ENCODE measurements around the gene AKR1E2.
"Not testable (repeated sequence)": the region's sequence is repeated elsewhere in the genome, so short reads cannot be mapped to it uniquely, and the experiment has no call there.

Gene AKR1E2

GRCh38 chr10:4812046-4812445 is 14.0 kb upstream of the AKR1E2 start:
- DNase-seq (ENCODE audit: insufficient read length, low spot score), result no peak
- no peak for TF ChIP-seq CTCF (IDR thresholded peaks at IDR 0.05; ENCODE audit: insufficient read depth, missing control alignments)
- no peak for FAIRE-seq

DNA sequence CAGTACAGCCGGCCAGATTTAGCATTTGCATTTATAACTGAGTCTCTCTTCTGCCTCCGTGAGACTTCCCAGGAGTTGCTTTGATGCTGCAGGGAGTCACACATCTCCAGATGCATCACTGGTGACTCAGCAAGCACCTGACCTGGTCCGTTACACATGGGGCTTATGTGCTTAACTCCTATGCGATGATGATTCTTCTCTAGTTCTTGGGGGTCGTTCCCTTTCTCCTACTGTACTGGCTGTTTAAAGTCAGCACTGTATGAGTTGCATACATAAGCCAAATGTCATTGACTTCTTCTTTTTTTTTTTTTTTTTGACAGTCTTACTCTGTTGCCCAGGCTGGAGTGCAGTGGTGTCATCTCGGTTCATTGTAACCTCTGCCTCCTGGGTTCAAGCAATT is 13.0 kb upstream of the AKR1E2 start:
- no peak for DNase-seq (ENCODE audit: insufficient read length, low spot score)
- FAIRE-seq, result no peak
- TF ChIP-seq CTCF (IDR thresholded peaks at IDR 0.05; ENCODE audit: insufficient read depth, missing control alignments), result no peak

- DNase-seq (ENCODE audit: insufficient read length, low spot score), result no peak
- TF ChIP-seq CTCF (IDR thresholded peaks at IDR 0.05; ENCODE audit: insufficient read depth, missing control alignments), result no peak
- FAIRE-seq, result no peak
These were observed 12.5 kb upstream of the AKR1E2 start for GRCh38 chr10:4813496-4813895.

DNA sequence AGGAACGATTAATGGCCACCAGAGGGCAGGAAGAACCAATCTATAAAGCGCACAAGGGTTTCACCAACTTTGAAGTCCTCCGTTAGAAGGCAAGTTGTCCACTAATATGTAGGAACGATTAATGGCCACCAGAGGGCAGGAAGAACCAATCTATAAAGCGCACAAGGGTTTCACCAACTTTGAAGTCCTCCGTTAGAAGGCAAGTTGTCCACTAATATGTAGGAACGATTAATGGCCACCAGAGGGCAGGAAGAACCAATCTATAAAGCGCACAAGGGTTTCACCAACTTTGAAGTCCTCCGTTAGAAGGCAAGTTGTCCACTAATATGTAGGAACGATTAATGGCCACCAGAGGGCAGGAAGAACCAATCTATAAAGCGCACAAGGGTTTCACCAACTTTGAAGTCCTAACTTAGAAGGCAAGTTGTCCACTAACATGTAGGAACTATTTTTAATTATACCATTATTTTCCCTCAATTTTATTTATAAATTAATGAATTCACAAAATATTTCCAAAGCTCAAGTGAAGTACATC is 10.3 kb upstream of the AKR1E2 start:
- not testable (repeated sequence) for DNase-seq (ENCODE audit: insufficient read length, low spot score); FAIRE-seq

- TF ChIP-seq CTCF (IDR thresholded peaks at IDR 0.05; ENCODE audit: insufficient read depth, missing control alignments), result no peak
- FAIRE-seq (no peak), DNase-seq (ENCODE audit: insufficient read length, low spot score) (no peak)
These were observed 9.0 kb upstream of the AKR1E2 start for GRCh38 chr10:4816966-4817365.

- TF ChIP-seq CTCF (IDR thresholded peaks at IDR 0.05; ENCODE audit: insufficient read depth, missing control alignments), result no peak
- DNase-seq (ENCODE audit: insufficient read length, low spot score) (no peak), FAIRE-seq (no peak)
These were observed 6.9 kb upstream of the AKR1E2 start for GRCh38 chr10:4819067-4819466.

DNA sequence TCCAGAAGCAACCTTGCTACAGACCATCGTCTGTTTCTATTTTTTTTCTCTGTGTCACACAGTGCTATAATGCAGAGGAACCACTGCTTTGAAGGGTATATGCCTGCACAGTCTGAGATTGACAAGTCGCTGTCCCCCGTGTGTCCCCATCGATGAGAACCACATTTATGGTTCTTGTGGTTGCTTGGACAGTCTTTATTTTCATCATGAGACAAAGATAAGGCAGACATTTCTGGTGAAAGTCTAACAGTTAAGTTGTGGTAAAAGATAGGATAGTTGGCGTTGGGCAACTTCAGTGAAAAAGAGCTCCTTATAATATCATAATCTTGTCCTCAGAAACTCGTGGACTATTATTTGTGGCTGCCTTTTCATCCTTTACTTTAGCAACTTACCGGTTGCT is 6.3 kb upstream of the AKR1E2 start:
- no peak for DNase-seq (ENCODE audit: insufficient read length, low spot score)
- no peak for FAIRE-seq
- no peak for TF ChIP-seq CTCF (IDR thresholded peaks at IDR 0.05; ENCODE audit: insufficient read depth, missing control alignments)

DNA sequence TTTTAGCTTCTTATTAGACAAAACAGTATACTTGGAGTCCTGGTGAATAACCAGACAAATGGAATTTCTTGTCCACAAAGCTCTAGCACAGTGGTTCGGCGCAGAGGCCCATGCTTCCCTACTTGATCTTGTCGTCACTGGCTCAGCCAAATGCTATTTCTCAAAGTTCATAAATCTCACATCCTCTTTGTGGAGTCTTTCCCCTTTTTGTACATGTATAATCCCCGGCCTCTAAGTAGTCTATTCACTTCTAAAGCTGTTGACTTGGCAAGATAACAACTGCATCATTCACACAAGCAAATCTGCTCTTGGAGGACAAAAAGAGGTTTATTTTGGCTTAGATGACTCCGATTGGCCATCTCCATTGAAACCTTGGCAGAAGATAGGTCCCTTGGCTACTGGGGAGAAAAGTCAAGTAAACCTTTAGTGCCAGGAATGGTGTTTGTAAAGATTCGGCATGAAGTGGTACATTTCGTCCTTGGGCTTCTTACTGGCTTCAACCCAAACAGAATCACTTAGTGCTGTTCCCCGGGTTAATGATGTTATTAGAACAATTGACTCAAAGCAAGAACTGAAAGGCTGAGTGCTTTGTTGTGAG is 5.1 kb upstream of the AKR1E2 start:
- FAIRE-seq (no peak), DNase-seq (ENCODE audit: insufficient read length, low spot score) (no peak)
- TF ChIP-seq CTCF (IDR thresholded peaks at IDR 0.05; ENCODE audit: insufficient read depth, missing control alignments), result no peak
